Trophoblast cell (in vitro differentiated cells and primary cell): ENCODE data around the gene CYB5R3.
A peak's percentile ranks its signal among the peaks of the same experiment; 100 is the strongest.
"Not testable (repeated sequence)": the region's sequence is repeated elsewhere in the genome, so short reads cannot be mapped to it uniquely, and the experiment has no call there.

ENCODE experiments used
- DNase-seq, 2 donors: peaks; one replicate each; pipeline ENCODE4 v3.0.0-alpha.2; 2016
- H2AFZ ChIP-seq: 2 replicates; pipeline ENCODE4 v1.6.1; 2013; ENCODE audit warnings: low read length, moderate library complexity, mild to moderate bottlenecking; ENCODE audit not compliant: insufficient read depth, poor library complexity
- H2AK5ac ChIP-seq: 2 replicates; pipeline ENCODE4 v1.6.1; 2013; ENCODE audit warnings: mild to moderate bottlenecking, low read length
- H2BK120ac ChIP-seq: 2 replicates; pipeline ENCODE4 v1.6.1; 2013; ENCODE audit warnings: low read length, mild to moderate bottlenecking, moderate library complexity; ENCODE audit not compliant: insufficient read depth, poor library complexity
- H2BK12ac ChIP-seq: 2 replicates; pipeline ENCODE4 v1.6.1; 2013; ENCODE audit warnings: mild to moderate bottlenecking, low read length, moderate library complexity
- H2BK5ac ChIP-seq: 2 replicates; pipeline ENCODE4 v1.6.1; 2013; ENCODE audit warnings: low read length, low read depth, moderate library complexity, mild to moderate bottlenecking; ENCODE audit not compliant: poor library complexity
- H3K14ac ChIP-seq: 2 replicates; pipeline ENCODE4 v1.6.1; 2013; ENCODE audit warnings: mild to moderate bottlenecking, low read length
- H3K18ac ChIP-seq: 2 replicates; pipeline ENCODE4 v1.6.1; 2013; ENCODE audit warnings: mild to moderate bottlenecking, low read length
- H3K23ac ChIP-seq: 2 replicates; pipeline ENCODE4 v1.6.1; 2013; ENCODE audit warnings: low read length
- H3K27ac ChIP-seq: 2 replicates; pipeline ENCODE4 v1.5.1; 2013; ENCODE audit warnings: low read depth, mild to moderate bottlenecking, inconsistent platforms, low read length, moderate library complexity
- H3K27me3 ChIP-seq: 2 replicates; pipeline ENCODE4 v1.6.1; 2013; ENCODE audit warnings: inconsistent platforms, mild to moderate bottlenecking, low read length, moderate library complexity; ENCODE audit not compliant: insufficient read depth
- H3K36me3 ChIP-seq, 2 experiments: 1 replicate in 1 of 2; 2 replicates in 1 of 2; pipeline ENCODE4 v1.6.1; 2013; ENCODE audit warnings: low read length in 2 of 2, mild to moderate bottlenecking in 2 of 2, moderate library complexity in 1 of 2; ENCODE audit not compliant: insufficient read depth in 2 of 2, control insufficient read depth in 1 of 2
- H3K4ac ChIP-seq: 2 replicates; pipeline ENCODE4 v1.6.1; 2013; ENCODE audit warnings: low read depth, mild to moderate bottlenecking, low read length, moderate library complexity
- H3K4me1 ChIP-seq, 2 experiments: 1 replicate in 1 of 2; 2 replicates in 1 of 2; pipeline ENCODE4 v1.6.1; 2013; ENCODE audit warnings: low read length in 2 of 2, mild to moderate bottlenecking in 2 of 2, moderate library complexity in 1 of 2; ENCODE audit not compliant: insufficient read depth in 2 of 2, control insufficient read depth in 1 of 2
- H3K4me2 ChIP-seq: 2 replicates; pipeline ENCODE4 v1.6.1; 2013; ENCODE audit warnings: inconsistent platforms, mild to moderate bottlenecking, low read length, moderate library complexity
- H3K4me3 ChIP-seq: 2 replicates; pipeline ENCODE4 v1.5.1; 2013; ENCODE audit warnings: mild to moderate bottlenecking, low read depth, low read length, inconsistent platforms
- H3K79me1 ChIP-seq: one replicate; pipeline ENCODE4 v1.6.1; 2013; ENCODE audit warnings: low read length
- H3K79me2 ChIP-seq: 2 replicates; pipeline ENCODE4 v1.6.1; 2013; ENCODE audit warnings: low read length, mild to moderate bottlenecking; ENCODE audit not compliant: control insufficient read depth, insufficient read depth, poor library complexity
- H3K9ac ChIP-seq: 2 replicates; pipeline ENCODE4 v1.6.1; 2013; ENCODE audit warnings: mild to moderate bottlenecking, low read length
- H3K9me3 ChIP-seq: 2 replicates; pipeline ENCODE4 v1.6.1; 2013; ENCODE audit warnings: low read depth, mild to moderate bottlenecking, control low read depth, inconsistent platforms, low read length; ENCODE audit not compliant: insufficient read depth
- H4K12ac ChIP-seq: 2 replicates; pipeline ENCODE4 v1.6.1; 2013; ENCODE audit warnings: low read depth, mild to moderate bottlenecking, low read length, moderate library complexity
- H4K8ac ChIP-seq: 2 replicates; pipeline ENCODE4 v1.6.1; 2013; ENCODE audit warnings: low read depth, mild to moderate bottlenecking, low read length, moderate library complexity
- H4K91ac ChIP-seq: one replicate; pipeline ENCODE4 v1.6.1; 2013; ENCODE audit warnings: low read depth, mild to moderate bottlenecking, low read length, moderate library complexity
- WGBS: extraction: QIAGEN DNeasy Blood & Tissue Kit; methylation state at CpG from one replicate; pipeline ENCODE4 v1.1.7; 2013; ENCODE audit warnings: missing lambda C conversion rate; ENCODE audit not compliant: insufficient read length, insufficient coverage; ENCODE audit errors: extremely low coverage; 5-methylcytosine and 5-hydroxymethylcytosine counted together

The CYB5R3 gene

DNA sequence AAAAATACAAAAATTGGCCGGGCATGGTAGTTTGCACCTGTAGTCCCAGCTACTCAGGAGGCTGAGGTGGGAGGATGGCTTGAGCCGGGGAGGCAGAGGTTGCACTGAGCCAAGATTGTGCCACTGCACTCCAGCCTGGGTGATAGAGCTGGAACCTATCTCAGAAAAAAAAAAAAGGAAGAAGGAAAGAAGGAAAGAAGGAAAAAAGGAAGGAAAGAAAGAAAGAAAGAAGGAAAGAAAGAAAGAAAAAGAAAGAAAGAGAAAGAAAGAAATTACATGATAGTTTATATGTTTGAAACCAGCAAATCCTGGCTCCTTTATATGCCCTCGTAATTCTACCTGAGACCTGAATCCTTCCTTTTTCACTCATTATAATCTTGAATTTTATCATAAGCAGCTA lies 17.2 kb upstream of the CYB5R3 start:
- not testable (repeated sequence) for H3K36me3 ChIP-seq, H3K4me2 ChIP-seq, H2BK120ac ChIP-seq, H2AK5ac ChIP-seq, H2BK12ac ChIP-seq, DNase-seq, H3K4me1 ChIP-seq, H4K8ac ChIP-seq, H2BK5ac ChIP-seq, H3K9ac ChIP-seq, H2AFZ ChIP-seq, H3K4me3 ChIP-seq, H3K18ac ChIP-seq, H3K79me1 ChIP-seq, H4K12ac ChIP-seq, H4K91ac ChIP-seq, H3K4ac ChIP-seq, H3K14ac ChIP-seq, H3K9me3 ChIP-seq, H3K23ac ChIP-seq, H3K27me3 ChIP-seq, H3K79me2 ChIP-seq, H3K27ac ChIP-seq
- WGBS, result no CpG with 5 or more reads among the region's 3 CpGs

- no peak overlapping the region for H2AFZ ChIP-seq
- no peak overlapping the region for H2BK5ac ChIP-seq
- no CpG with 5 or more reads among the region's 11 CpGs for WGBS
- no peak overlapping the region for H2AK5ac ChIP-seq
- no peak overlapping the region for H3K4me3 ChIP-seq
- no peak overlapping the region for H3K23ac ChIP-seq
- H3K14ac ChIP-seq, result no peak overlapping the region
- no peak overlapping the region for H4K8ac ChIP-seq
- no peak for DNase-seq
- no peak overlapping the region for H2BK12ac ChIP-seq
- no peak overlapping the region for H4K91ac ChIP-seq
- no peak overlapping the region for H2BK120ac ChIP-seq
- no peak overlapping the region for H3K4me2 ChIP-seq
- H3K79me1 ChIP-seq, result peaks cover 2% of the 10 kb centered on the region
- peaks cover 7% of the 10 kb centered on the region for H3K27me3 ChIP-seq
- no peak overlapping the region for H3K9ac ChIP-seq
- H3K4me1 ChIP-seq, result peaks cover 0 to 3% of the 10 kb centered on the region in 2 experiments
- H3K79me2 ChIP-seq, result no peaks in the 10 kb centered on the region
- no peak overlapping the region for H3K4ac ChIP-seq
- H3K27ac ChIP-seq, result no peak overlapping the region
- no peak overlapping the region for H4K12ac ChIP-seq
- no peaks in the 10 kb centered on the region for H3K36me3 ChIP-seq
- no peak overlapping the region for H3K18ac ChIP-seq
- no peaks in the 10 kb centered on the region for H3K9me3 ChIP-seq
Measured at GRCh38 chr22:42664976-42665831, 16.0 kb upstream of the CYB5R3 start.

- Histone ChIP-seq H4K12ac (no peak overlapping the region), H3K79me2 (no peaks in the 10 kb centered on the region), H3K4me3 (no peak overlapping the region), H2AFZ (peak overlapping the region; percentile 91), H4K8ac (peak overlapping the region; percentile 33), H3K36me3 (no peaks in the 10 kb centered on the region), H3K4me1 (peaks cover 0 to 3% of the 10 kb centered on the region in 2 experiments), H2BK5ac (no peak overlapping the region), H3K27ac (no peak overlapping the region), H3K27me3 (peaks cover 7% of the 10 kb centered on the region), H4K91ac (no peak overlapping the region), H2BK12ac (peak overlapping the region; percentile 41), H3K23ac (no peak overlapping the region), H3K9ac (no peak overlapping the region), H2AK5ac (no peak overlapping the region), H2BK120ac (peak overlapping the region; percentile 29), H3K4ac (no peak overlapping the region), H3K4me2 (peak overlapping the region; percentile 99), H3K9me3 (no peaks in the 10 kb centered on the region), H3K79me1 (peaks cover 2% of the 10 kb centered on the region), H3K14ac (peak overlapping the region; percentile 50), H3K18ac (peak overlapping the region; percentile 57)
- DNase-seq, result peak; percentile 79 to 90
- no CpG with 5 or more reads among the region's 68 CpGs for WGBS
Measured at GRCh38 chr22:42661985-42662831, 13.0 kb upstream of the CYB5R3 start.

- Histone ChIP-seq H4K91ac (no peak overlapping the region), H4K12ac (no peak overlapping the region), H3K4me3 (no peak overlapping the region), H2AFZ (no peak overlapping the region), H3K9ac (no peak overlapping the region), H2AK5ac (no peak overlapping the region), H3K18ac (no peak overlapping the region), H3K79me2 (no peaks in the 10 kb centered on the region), H3K4ac (no peak overlapping the region), H3K4me1 (peaks cover 6 to 8% of the 10 kb centered on the region in 2 experiments), H3K9me3 (peaks cover 2% of the 10 kb centered on the region), H3K27me3 (no peaks in the 10 kb centered on the region), H4K8ac (no peak overlapping the region), H2BK12ac (no peak overlapping the region), H3K4me2 (no peak overlapping the region), H2BK5ac (no peak overlapping the region), H3K14ac (no peak overlapping the region), H3K36me3 (no peaks in the 10 kb centered on the region), H3K27ac (no peak overlapping the region), H3K79me1 (peaks cover 5% of the 10 kb centered on the region), H2BK120ac (no peak overlapping the region), H3K23ac (no peak overlapping the region)
- DNase-seq, result no peak
- no CpG with 5 or more reads among the region's 8 CpGs for WGBS
Measured at GRCh38 chr22:42656578-42656977, 7.4 kb upstream of the CYB5R3 start.
